OCI-LY1 (cell line): ENCODE results near the gene EEF1AKMT1.

Source experiments
- EZH2 ChIP-seq: fragments of 200-600 bp; sonication (generic), shearing (Covaris generic); IDR thresholded peaks from 2 replicates; pipeline ENCODE4 v1.8.0; 2017; ENCODE audit warnings: borderline replicate concordance, mixed run types, mild to moderate bottlenecking, antibody characterized with exemption, low read length, moderate library complexity, mixed read lengths
- TF ChIP-seq, protein P1 (sequence below): fragments of 200-600 bp; sonication (generic), shearing (Covaris generic); IDR thresholded peaks from 2 replicates; pipeline ENCODE4 v1.5.1; 2017; ENCODE audit warnings: mild to moderate bottlenecking, antibody characterized with exemption, low read length, moderate library complexity, mixed read lengths

DNA sequence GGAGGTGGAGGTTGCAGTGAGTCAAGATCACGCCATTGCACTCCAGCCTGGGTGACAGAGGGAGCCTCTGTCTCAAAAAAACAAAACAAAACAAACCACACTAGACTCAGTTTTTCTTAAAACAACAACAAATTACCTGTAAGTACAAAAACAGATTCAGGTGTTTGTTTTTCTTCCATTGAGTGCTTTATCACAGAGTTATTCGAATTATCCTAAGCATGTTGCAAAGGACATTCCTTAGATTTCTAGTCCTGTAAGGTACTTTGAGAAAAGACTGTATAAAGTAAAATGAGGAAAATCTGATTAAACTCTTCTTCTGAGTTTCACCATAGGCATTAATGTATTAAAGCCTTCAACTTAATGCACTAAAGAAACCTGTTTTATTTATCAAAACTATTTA is 2.2 kb upstream of the EEF1AKMT1 start:
- no peak for TF ChIP-seq EZH2
- TF ChIP-seq, protein P1, sequence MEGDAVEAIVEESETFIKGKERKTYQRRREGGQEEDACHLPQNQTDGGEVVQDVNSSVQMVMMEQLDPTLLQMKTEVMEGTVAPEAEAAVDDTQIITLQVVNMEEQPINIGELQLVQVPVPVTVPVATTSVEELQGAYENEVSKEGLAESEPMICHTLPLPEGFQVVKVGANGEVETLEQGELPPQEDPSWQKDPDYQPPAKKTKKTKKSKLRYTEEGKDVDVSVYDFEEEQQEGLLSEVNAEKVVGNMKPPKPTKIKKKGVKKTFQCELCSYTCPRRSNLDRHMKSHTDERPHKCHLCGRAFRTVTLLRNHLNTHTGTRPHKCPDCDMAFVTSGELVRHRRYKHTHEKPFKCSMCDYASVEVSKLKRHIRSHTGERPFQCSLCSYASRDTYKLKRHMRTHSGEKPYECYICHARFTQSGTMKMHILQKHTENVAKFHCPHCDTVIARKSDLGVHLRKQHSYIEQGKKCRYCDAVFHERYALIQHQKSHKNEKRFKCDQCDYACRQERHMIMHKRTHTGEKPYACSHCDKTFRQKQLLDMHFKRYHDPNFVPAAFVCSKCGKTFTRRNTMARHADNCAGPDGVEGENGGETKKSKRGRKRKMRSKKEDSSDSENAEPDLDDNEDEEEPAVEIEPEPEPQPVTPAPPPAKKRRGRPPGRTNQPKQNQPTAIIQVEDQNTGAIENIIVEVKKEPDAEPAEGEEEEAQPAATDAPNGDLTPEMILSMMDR, result no peak
